Panc1 (cell line): ENCODE results near the gene GNE. TPM values are rescaled to one million over a fixed set of nuclear protein-coding genes. Genes with fewer than 3 reads are reported as not detected.
"Not testable (repeated sequence)": the region's sequence is repeated elsewhere in the genome, so short reads cannot be mapped to it uniquely, and the experiment has no call there.

Experiments
- ATAC-seq: fragments of 200-7000 bp; cut with Tn5 transposase; 2 replicates; pipeline ENCODE4 v1.9.1; 2020; ENCODE audit warnings: mild to moderate bottlenecking, moderate library complexity
- BruUV-seq: library from RNA; stranded (reverse); fragments of 400-500 nt; replicated peaks from 2 replicates; lab custom pipeline; 2021; lab: Mats Ljungman, UMichigan
- CTCF ChIA-PET: fragments of 300-600 bp; sonication (Branson Sonifier 250); formaldehyde crosslinking; loops from one replicate; lab custom pipeline; 2022; ENCODE audit warnings: antibody characterized with exemption; lab: Charles Lee
- POLR2A ChIA-PET: fragments of 300-600 bp; sonication (Branson Sonifier 250); formaldehyde crosslinking; loops from one replicate; lab custom pipeline; 2022; ENCODE audit warnings: antibody characterized with exemption; lab: Charles Lee
- DNase-seq: peaks from one replicate; pipeline ENCODE4 v3.0.0-alpha.2; 2010; ENCODE audit warnings: low read depth, low spot score
- H3K27ac ChIP-seq: 2 replicates; pipeline ENCODE4 v1.5.1; 2011; ENCODE audit warnings: mild to moderate bottlenecking, low read length, inconsistent platforms
- H3K27me3 ChIP-seq: fragments of 200-500 bp; sonication (Bioruptor generic); 2 replicates; pipeline ENCODE4 v1.6.0; 2014; ENCODE audit warnings: low read length, inconsistent platforms; ENCODE audit not compliant: control insufficient read depth, insufficient read depth
- H3K36me3 ChIP-seq: fragments of 200-500 bp; sonication (Bioruptor generic); 2 replicates; pipeline ENCODE4 v1.5.1; 2014; ENCODE audit warnings: inconsistent platforms, mild to moderate bottlenecking, low read length, moderate library complexity; ENCODE audit not compliant: control insufficient read depth, insufficient read depth
- H3K4me1 ChIP-seq: 2 replicates; pipeline ENCODE4 v1.5.1; 2011; ENCODE audit warnings: inconsistent platforms, mild to moderate bottlenecking, low read length, moderate library complexity; ENCODE audit not compliant: control insufficient read depth, insufficient read depth
- H3K4me3 ChIP-seq, 2 experiments: 2 replicates each; pipeline ENCODE4 v1.5.1; 2011 to 2012; ENCODE audit warnings: low read depth in 2 of 2, low read length in 2 of 2, mild to moderate bottlenecking in 2 of 2, inconsistent platforms in 1 of 2, moderate library complexity in 1 of 2
- H3K9me3 ChIP-seq: fragments of 200-500 bp; sonication (Bioruptor generic); 2 replicates; pipeline ENCODE4 v1.5.1; 2014; ENCODE audit warnings: low read depth, mild to moderate bottlenecking, inconsistent platforms, low read length, moderate library complexity; ENCODE audit not compliant: control insufficient read depth, insufficient read depth
- POLR2AphosphoS5 ChIP-seq: IDR thresholded peaks from 2 replicates; pipeline ENCODE4 v1.6.1; 2012; ENCODE audit warnings: mild to moderate bottlenecking, low read depth, low read length, moderate library complexity
- SIN3A ChIP-seq: IDR thresholded peaks from 2 replicates; pipeline ENCODE4 v1.6.1; 2012; ENCODE audit warnings: low read depth, mild to moderate bottlenecking, low read length, moderate library complexity, borderline replicate concordance; ENCODE audit not compliant: insufficient read depth
- TCF7L2 ChIP-seq: IDR thresholded peaks from 2 replicates; pipeline ENCODE4 v1.6.1; 2011; ENCODE audit warnings: mild to moderate bottlenecking, low read depth, low read length, inconsistent platforms
- in situ Hi-C: cut with HindIII; loops from 2 replicates; pipeline ENCODE4 v1.10.0; 2016; ENCODE audit warnings: low sequenced_read_pairs, low pct_unique_long_range_greater_than_20kb
- intact Hi-C: fragments of 100-400 bp; cut with micrococcal nuclease; formaldehyde crosslinking; loops from one replicate; pipeline ENCODE4 v1.10.0; 2022; ENCODE audit not compliant: unreplicated experiment
- total RNA-seq: library from RNA; stranded (reverse); gene quantifications from one replicate; pipeline ENCODE4 v1.2.1, GENCODE V29; 2021; ENCODE audit not compliant: unreplicated experiment
- TF ChIP-seq, protein P1 (sequence below): fragments of 450-650 bp; IDR thresholded peaks from 2 replicates; pipeline ENCODE4 v1.5.1; 2017; ENCODE audit warnings: mild to moderate bottlenecking
- TF ChIP-seq, protein P2 (sequence below), 2 experiments: IDR thresholded peaks; 2 replicates each; pipeline ENCODE4 v1.6.1; 2011 to 2012; ENCODE audit warnings: low read depth in 2 of 2, control low read depth in 1 of 2, low read length in 1 of 2, mild to moderate bottlenecking in 1 of 2, moderate library complexity in 1 of 2; ENCODE audit not compliant: insufficient read depth in 1 of 2

GNE gene
- total RNA-seq, 1 experiment from 2014 or later: 107 TPM

DNA sequence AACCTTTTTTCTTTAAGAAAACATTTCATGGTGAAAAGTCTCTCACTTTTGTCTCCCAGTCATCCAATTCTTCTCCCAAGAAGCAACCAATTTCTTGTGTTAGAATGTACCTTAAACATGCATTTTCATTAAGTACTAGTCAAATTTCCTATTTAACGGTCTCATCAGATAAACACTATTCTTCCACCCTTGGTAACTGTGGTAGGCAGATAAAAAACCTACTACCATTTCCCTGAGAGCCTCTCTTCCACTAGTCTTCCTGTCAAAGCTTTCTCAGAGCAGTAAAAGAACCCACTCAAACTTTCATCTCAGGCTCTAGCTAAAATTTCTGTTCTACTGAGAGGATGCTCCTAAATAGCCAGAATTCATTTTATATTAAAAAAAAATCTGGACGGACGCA lies 10.9 kb downstream of the GNE start:
- DNase-seq (no peak), ATAC-seq (no peak)
- TF ChIP-seq TCF7L2 (no peak), SIN3A (no peak), POLR2AphosphoS5 (no peak)
- TF ChIP-seq, protein P1, sequence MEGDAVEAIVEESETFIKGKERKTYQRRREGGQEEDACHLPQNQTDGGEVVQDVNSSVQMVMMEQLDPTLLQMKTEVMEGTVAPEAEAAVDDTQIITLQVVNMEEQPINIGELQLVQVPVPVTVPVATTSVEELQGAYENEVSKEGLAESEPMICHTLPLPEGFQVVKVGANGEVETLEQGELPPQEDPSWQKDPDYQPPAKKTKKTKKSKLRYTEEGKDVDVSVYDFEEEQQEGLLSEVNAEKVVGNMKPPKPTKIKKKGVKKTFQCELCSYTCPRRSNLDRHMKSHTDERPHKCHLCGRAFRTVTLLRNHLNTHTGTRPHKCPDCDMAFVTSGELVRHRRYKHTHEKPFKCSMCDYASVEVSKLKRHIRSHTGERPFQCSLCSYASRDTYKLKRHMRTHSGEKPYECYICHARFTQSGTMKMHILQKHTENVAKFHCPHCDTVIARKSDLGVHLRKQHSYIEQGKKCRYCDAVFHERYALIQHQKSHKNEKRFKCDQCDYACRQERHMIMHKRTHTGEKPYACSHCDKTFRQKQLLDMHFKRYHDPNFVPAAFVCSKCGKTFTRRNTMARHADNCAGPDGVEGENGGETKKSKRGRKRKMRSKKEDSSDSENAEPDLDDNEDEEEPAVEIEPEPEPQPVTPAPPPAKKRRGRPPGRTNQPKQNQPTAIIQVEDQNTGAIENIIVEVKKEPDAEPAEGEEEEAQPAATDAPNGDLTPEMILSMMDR: no peak
- TF ChIP-seq, protein P2, sequence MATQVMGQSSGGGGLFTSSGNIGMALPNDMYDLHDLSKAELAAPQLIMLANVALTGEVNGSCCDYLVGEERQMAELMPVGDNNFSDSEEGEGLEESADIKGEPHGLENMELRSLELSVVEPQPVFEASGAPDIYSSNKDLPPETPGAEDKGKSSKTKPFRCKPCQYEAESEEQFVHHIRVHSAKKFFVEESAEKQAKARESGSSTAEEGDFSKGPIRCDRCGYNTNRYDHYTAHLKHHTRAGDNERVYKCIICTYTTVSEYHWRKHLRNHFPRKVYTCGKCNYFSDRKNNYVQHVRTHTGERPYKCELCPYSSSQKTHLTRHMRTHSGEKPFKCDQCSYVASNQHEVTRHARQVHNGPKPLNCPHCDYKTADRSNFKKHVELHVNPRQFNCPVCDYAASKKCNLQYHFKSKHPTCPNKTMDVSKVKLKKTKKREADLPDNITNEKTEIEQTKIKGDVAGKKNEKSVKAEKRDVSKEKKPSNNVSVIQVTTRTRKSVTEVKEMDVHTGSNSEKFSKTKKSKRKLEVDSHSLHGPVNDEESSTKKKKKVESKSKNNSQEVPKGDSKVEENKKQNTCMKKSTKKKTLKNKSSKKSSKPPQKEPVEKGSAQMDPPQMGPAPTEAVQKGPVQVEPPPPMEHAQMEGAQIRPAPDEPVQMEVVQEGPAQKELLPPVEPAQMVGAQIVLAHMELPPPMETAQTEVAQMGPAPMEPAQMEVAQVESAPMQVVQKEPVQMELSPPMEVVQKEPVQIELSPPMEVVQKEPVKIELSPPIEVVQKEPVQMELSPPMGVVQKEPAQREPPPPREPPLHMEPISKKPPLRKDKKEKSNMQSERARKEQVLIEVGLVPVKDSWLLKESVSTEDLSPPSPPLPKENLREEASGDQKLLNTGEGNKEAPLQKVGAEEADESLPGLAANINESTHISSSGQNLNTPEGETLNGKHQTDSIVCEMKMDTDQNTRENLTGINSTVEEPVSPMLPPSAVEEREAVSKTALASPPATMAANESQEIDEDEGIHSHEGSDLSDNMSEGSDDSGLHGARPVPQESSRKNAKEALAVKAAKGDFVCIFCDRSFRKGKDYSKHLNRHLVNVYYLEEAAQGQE (IDR thresholded peaks at IDR 0.05; ENCODE audit: insufficient read depth in 1 of 2, low read depth in 2 of 2, low read length in 1 of 2): no peak
- no peak overlapping the region for H3K27ac ChIP-seq
- H3K9me3 ChIP-seq: no peaks in the 10 kb centered on the region
- CTCF ChIA-PET: interaction anchor here (0.7 to 2.7 kb wide), 4 partner anchors 81 to 160 kb away, joined by 3 to 50 read pairs (median 6); no protein-coding TSS in a partner anchor
- H3K4me3 ChIP-seq: no peak overlapping the region
- no peaks in the 10 kb centered on the region for H3K27me3 ChIP-seq
- in situ Hi-C loops (no loop called here), intact Hi-C loops (no loop called here)
- peaks cover 8% of the 10 kb centered on the region; the same call in 1 of the 2 replicates for H3K4me1 ChIP-seq
- POLR2A ChIA-PET: interaction anchor here (0.7 kb wide), 1 partner anchor 154 kb away, joined by 15 read pairs; no protein-coding TSS in a partner anchor
- H3K36me3 ChIP-seq: peaks cover 13% of the 10 kb centered on the region
- no TSS peak for BruUV-seq

DNA sequence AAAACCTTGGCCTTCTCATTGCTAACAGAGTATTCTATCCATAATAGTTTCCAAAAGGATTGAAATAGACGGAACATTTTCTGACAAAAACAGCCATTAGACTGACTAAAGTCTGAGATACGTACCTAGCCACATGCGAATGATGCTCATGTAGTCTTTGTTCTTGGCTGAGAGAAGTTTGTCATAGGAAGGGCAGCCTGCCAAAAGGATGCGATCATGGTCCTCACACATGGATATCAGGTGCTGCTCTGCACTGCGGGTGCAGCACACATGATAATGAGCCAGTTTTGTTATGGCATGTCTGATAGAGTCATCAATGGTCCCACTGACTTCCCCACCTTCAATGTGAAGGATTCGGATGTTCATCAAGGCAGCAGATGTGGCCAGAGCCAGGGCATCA lies 12.3 kb downstream of the GNE start:
- BruUV-seq: TSS peak; percentile 33
- in situ Hi-C loops: no loop called here
- peaks cover 8% of the 10 kb centered on the region; the same call in 1 of the 2 replicates for H3K4me1 ChIP-seq

DNA sequence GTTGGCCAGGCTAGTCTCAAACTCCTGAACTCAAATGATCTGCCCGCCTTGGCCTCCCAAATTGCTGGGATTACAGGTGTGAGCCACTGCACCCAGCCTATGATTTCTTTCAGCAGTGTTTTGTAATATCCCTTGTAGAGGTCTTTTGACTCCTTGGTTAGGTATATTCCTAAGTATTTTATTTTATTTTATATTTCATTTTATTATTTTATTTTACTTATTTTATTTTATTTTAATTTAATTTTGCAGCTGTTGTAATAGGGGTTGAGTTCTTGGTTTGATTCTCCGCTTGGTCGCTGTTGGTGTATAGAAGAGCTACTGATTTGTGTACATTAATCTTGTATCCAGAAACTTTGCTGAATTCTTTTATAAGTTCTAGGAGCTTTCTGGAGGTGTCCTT lies 18.6 kb downstream of the GNE start:
- peaks cover 19% of the 10 kb centered on the region for H3K36me3 ChIP-seq
- H3K9me3 ChIP-seq, H3K27me3 ChIP-seq, DNase-seq, H3K4me1 ChIP-seq, BruUV-seq, in situ Hi-C loops, H3K4me3 ChIP-seq, CTCF ChIA-PET, intact Hi-C loops, ATAC-seq, POLR2A ChIA-PET, H3K27ac ChIP-seq: not testable (repeated sequence)

More for the DNA sequence above, 12.3 kb downstream of the GNE start:
- Histone ChIP-seq H3K27me3 (no peaks in the 10 kb centered on the region), H3K36me3 (peaks cover 13% of the 10 kb centered on the region), H3K4me3 (no peak overlapping the region), H3K27ac (no peak overlapping the region), H3K9me3 (no peaks in the 10 kb centered on the region)
- intact Hi-C loops: no loop called here
- CTCF ChIA-PET: interaction anchor here (0.5 kb wide), 1 partner anchor 159 kb away, joined by 5 read pairs; no protein-coding TSS in a partner anchor
- TF ChIP-seq, protein P2 (IDR thresholded peaks at IDR 0.05; ENCODE audit: insufficient read depth in 1 of 2, low read depth in 2 of 2, low read length in 1 of 2): no peak
- TF ChIP-seq, protein P1: no peak
- POLR2A ChIA-PET: interaction anchor here (0.6 kb wide), 2 partner anchors 49 to 139 kb away, joined by 3 read pairs; no protein-coding TSS in a partner anchor
- DNase-seq (no peak), ATAC-seq (no peak)
